ENCODE results near the gene LEP. TPM values are rescaled to one million over a fixed set of nuclear protein-coding genes. Genes with fewer than 3 reads are reported as not detected.

LEP gene
- total and polyA plus RNA-seq, 4 donors, result 0.02 TPM; not detected in 3

DNA sequence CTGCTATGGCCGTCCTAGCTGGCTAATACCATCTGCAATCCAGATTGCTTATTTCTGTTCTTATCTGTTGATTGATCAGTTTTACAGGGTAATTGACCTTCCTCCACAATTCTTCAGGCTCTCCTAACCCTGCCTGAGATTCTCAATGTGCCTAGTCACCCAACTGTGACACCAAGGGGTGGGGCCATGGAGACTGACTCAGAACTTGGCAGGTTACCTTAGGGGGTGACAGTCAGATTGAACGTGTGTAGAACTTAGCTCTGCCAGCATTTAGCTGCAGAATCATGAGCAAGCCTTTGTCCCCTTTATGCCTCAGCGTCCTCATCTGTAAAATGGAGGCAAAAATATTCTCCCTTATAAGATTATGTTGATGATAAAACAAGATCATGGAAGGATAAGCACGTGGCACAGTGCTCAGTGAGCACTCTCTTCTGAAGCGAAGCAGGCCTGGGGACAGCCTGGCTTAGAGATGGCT, 19.1 kb upstream of the LEP start:
- Histone ChIP-seq H3K27me3 (ENCODE audit: control insufficient read depth in 4 of 4, insufficient read depth in 4 of 4, low read length in 3 of 4) (peaks cover 0 to 6% (median 3%) of the 10 kb centered on the region in 4 donors), H3K9me3 (ENCODE audit: control insufficient read depth in 4 of 4, low read length in 3 of 4) (no peaks in the 10 kb centered on the region), H3K4me3 (ENCODE audit: low read depth in 1 of 3, low read length in 3 of 3) (no peak overlapping the region), H3K36me3 (ENCODE audit: control insufficient read depth in 4 of 4, insufficient read depth in 3 of 4, low read depth in 1 of 4, low read length in 3 of 4) (no peaks in the 10 kb centered on the region), H3K9ac (ENCODE audit: low read depth in 1 of 2, low read length in 2 of 2) (no peak overlapping the region), H3K4me1 (ENCODE audit: control insufficient read depth in 4 of 4, insufficient read depth in 4 of 4, low read length in 3 of 4) (no peaks in the 10 kb centered on the region), H3K27ac (ENCODE audit: low read depth in 1 of 2, low read length in 2 of 2) (no peak overlapping the region)
- TF ChIP-seq GABPA (IDR thresholded peaks at IDR 0.05 in 1 of 2, conservative IDR thresholded peaks at IDR 0.05 in 1 of 2) (no peak), EGR1 (IDR thresholded peaks at IDR 0.05; ENCODE audit: low read depth in 2 of 2) (no peak), NR2F2 (IDR thresholded peaks at IDR 0.05) (no peak), FOXA1 (IDR thresholded peaks at IDR 0.05) (no peak), SP1 (IDR thresholded peaks at IDR 0.05) (no peak)
- WGBS, result 66% methylated on average over 5 of the region's 5 CpGs
- DNase-seq (ENCODE audit: low spot score), result no peak

GRCh38 chr7:128226132-128226980, 14.7 kb upstream of the LEP start:
- H3K9me3 ChIP-seq (ENCODE audit: control insufficient read depth in 4 of 4, low read length in 3 of 4), result no peaks in the 10 kb centered on the region
- no peak overlapping the region for H3K4me3 ChIP-seq (ENCODE audit: low read depth in 1 of 3, low read length in 3 of 3)
- no peaks in the 10 kb centered on the region for H3K4me1 ChIP-seq (ENCODE audit: control insufficient read depth in 4 of 4, insufficient read depth in 4 of 4, low read length in 3 of 4)
- no peak for TF ChIP-seq REST (IDR thresholded peaks at IDR 0.05)
- no peak for TF ChIP-seq SP1 (IDR thresholded peaks at IDR 0.05)
- TF ChIP-seq RAD21 (IDR thresholded peaks at IDR 0.05), result no peak
- TF ChIP-seq JUND (IDR thresholded peaks at IDR 0.05), result no peak
- H3K9ac ChIP-seq (ENCODE audit: low read depth in 1 of 2, low read length in 2 of 2), result no peak overlapping the region
- no peak overlapping the region for H3K27ac ChIP-seq (ENCODE audit: low read depth in 1 of 2, low read length in 2 of 2)
- 79% methylated on average over 2 of the region's 2 CpGs for WGBS
- peaks cover 0 to 4% (median 2%) of the 10 kb centered on the region in 4 donors for H3K27me3 ChIP-seq (ENCODE audit: control insufficient read depth in 4 of 4, insufficient read depth in 4 of 4, low read length in 3 of 4)
- H3K36me3 ChIP-seq (ENCODE audit: control insufficient read depth in 4 of 4, insufficient read depth in 3 of 4, low read depth in 1 of 4, low read length in 3 of 4), result no peaks in the 10 kb centered on the region
- no peak for DNase-seq (ENCODE audit: low spot score)

DNA sequence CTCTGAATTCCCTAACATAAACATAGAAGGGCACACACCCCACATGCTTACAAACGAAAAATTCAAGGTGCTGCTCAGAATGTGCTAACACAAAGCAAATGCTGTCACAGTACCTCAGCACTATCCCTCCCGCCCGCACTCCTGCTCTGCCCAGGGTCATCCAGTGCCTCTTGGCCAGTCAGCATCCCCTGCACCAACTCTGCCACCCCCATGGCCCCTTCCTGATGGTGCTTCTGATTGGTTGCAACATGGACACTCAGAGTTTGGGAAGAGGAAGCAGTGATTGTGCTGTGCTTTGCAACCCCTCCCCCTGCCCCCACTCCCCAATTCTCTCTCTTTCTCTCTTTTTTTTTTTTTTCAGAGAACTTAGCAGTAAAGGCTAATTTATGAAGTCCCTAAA, 13.8 kb upstream of the LEP start:
- Histone ChIP-seq H3K9ac (ENCODE audit: low read depth in 1 of 2, low read length in 2 of 2) (no peak overlapping the region), H3K4me3 (ENCODE audit: low read depth in 1 of 3, low read length in 3 of 3) (no peak overlapping the region), H3K4me1 (ENCODE audit: control insufficient read depth in 4 of 4, insufficient read depth in 4 of 4, low read length in 3 of 4) (no peaks in the 10 kb centered on the region), H3K36me3 (ENCODE audit: control insufficient read depth in 4 of 4, insufficient read depth in 3 of 4, low read depth in 1 of 4, low read length in 3 of 4) (no peaks in the 10 kb centered on the region), H3K27ac (ENCODE audit: low read depth in 1 of 2, low read length in 2 of 2) (no peak overlapping the region), H3K9me3 (ENCODE audit: control insufficient read depth in 4 of 4, low read length in 3 of 4) (no peaks in the 10 kb centered on the region), H3K27me3 (ENCODE audit: control insufficient read depth in 4 of 4, insufficient read depth in 4 of 4, low read length in 3 of 4) (peaks cover 0 to 4% (median 2%) of the 10 kb centered on the region in 4 donors)
- WGBS, result 74% methylated on average over 3 of the region's 3 CpGs
- DNase-seq (ENCODE audit: low spot score), result no peak
- TF ChIP-seq ZBTB33 (IDR thresholded peaks at IDR 0.05), result no peak
- TF ChIP-seq HNF4A (conservative IDR thresholded peaks at IDR 0.05), result no peak
- TF ChIP-seq HNF4G (IDR thresholded peaks at IDR 0.05), result no peak
- TF ChIP-seq TAF1 (conservative IDR thresholded peaks at IDR 0.05), result no peak
- TF ChIP-seq FOXA2 (IDR thresholded peaks at IDR 0.05), result no peak
- TF ChIP-seq RXRA (IDR thresholded peaks at IDR 0.05), result no peak
- no peak for TF ChIP-seq GABPA (IDR thresholded peaks at IDR 0.05 in 1 of 2, conservative IDR thresholded peaks at IDR 0.05 in 1 of 2)

Data from liver (tissue), 9 donors.